KMS-11 (cell line): ENCODE data around the gene ENOX1.

Experiments used
- H2AFZ ChIP-seq: fragments of 200-600 bp; sonication (generic); 2 replicates; pipeline ENCODE4 v1.6.1; 2016; ENCODE audit warnings: antibody characterized with exemption, mixed run types, low read depth
- H3K27ac ChIP-seq: fragments of 200-600 bp; sonication (generic); 2 replicates; pipeline ENCODE4 v1.6.1; 2016; ENCODE audit warnings: mild to moderate bottlenecking, mixed run types
- H3K27me3 ChIP-seq: fragments of 200-600 bp; sonication (generic); 2 replicates; pipeline ENCODE4 v1.6.1; 2017; ENCODE audit warnings: mild to moderate bottlenecking, low read depth, mixed run types, moderate library complexity; ENCODE audit not compliant: insufficient read depth
- H3K36me3 ChIP-seq: fragments of 200-600 bp; sonication (generic); 2 replicates; pipeline ENCODE4 v1.6.1; 2017; ENCODE audit warnings: mild to moderate bottlenecking, mixed run types; ENCODE audit not compliant: insufficient read depth
- H3K4me1 ChIP-seq: fragments of 200-600 bp; sonication (generic); 2 replicates; pipeline ENCODE4 v1.6.1; 2016; ENCODE audit warnings: mild to moderate bottlenecking, low read depth, mixed run types; ENCODE audit not compliant: poor library complexity, severe bottlenecking
- H3K4me2 ChIP-seq: fragments of 200-600 bp; sonication (generic); 2 replicates; pipeline ENCODE4 v1.7.0; 2016; ENCODE audit warnings: mild to moderate bottlenecking, mixed run types
- H3K4me3 ChIP-seq: fragments of 200-600 bp; sonication (generic); IDR thresholded peaks from 2 replicates; pipeline ENCODE4 v1.6.1; 2017; ENCODE audit warnings: low read depth, low read length, mixed read lengths; ENCODE audit not compliant: insufficient read depth
- H3K79me2 ChIP-seq: fragments of 200-600 bp; sonication (generic); 2 replicates; pipeline ENCODE4 v1.6.1; 2016; ENCODE audit warnings: low read depth, mixed run types; ENCODE audit not compliant: insufficient read depth
- H3K9ac ChIP-seq: fragments of 200-600 bp; sonication (generic); 2 replicates; pipeline ENCODE4 v1.6.1; 2016; ENCODE audit warnings: mild to moderate bottlenecking, mixed run types
- H4K20me1 ChIP-seq: fragments of 200-600 bp; sonication (generic); 2 replicates; pipeline ENCODE4 v1.6.1; 2016; ENCODE audit warnings: mild to moderate bottlenecking, mixed run types; ENCODE audit not compliant: insufficient read depth
- CTCF ChIP-seq: fragments of 200-600 bp; sonication (generic); conservative IDR thresholded peaks from 2 replicates; pipeline ENCODE4 v1.6.1; 2017; ENCODE audit warnings: low read depth, mild to moderate bottlenecking, antibody characterized with exemption, low read length, moderate library complexity, mixed read lengths

ENOX1 gene

GRCh38 chr13:43411211-43411610, 375.6 kb downstream of the ENOX1 start:
- H3K4me2 ChIP-seq: no peak overlapping the region
- H3K79me2 ChIP-seq: no peaks in the 10 kb centered on the region
- TF ChIP-seq CTCF: no peak
- H3K4me3 ChIP-seq: no peak overlapping the region
- H3K4me1 ChIP-seq: no peaks in the 10 kb centered on the region
- H2AFZ ChIP-seq: no peak overlapping the region
- no peaks in the 10 kb centered on the region for H3K27me3 ChIP-seq
- no peak overlapping the region for H3K9ac ChIP-seq
- H3K27ac ChIP-seq: no peak overlapping the region
- no peaks in the 10 kb centered on the region for H4K20me1 ChIP-seq
- H3K36me3 ChIP-seq: no peaks in the 10 kb centered on the region

- Histone ChIP-seq H3K36me3 (no peaks in the 10 kb centered on the region), H2AFZ (no peak overlapping the region), H4K20me1 (no peaks in the 10 kb centered on the region), H3K4me2 (no peak overlapping the region), H3K27me3 (no peaks in the 10 kb centered on the region), H3K27ac (no peak overlapping the region), H3K4me3 (no peak overlapping the region), H3K4me1 (no peaks in the 10 kb centered on the region), H3K9ac (no peak overlapping the region), H3K79me2 (no peaks in the 10 kb centered on the region)
- no peak for TF ChIP-seq CTCF
Observed at GRCh38 chr13:43408274-43408673, 378.5 kb downstream of the ENOX1 start.

- Histone ChIP-seq H3K4me2 (no peak overlapping the region), H3K9ac (no peak overlapping the region), H3K79me2 (no peaks in the 10 kb centered on the region), H3K4me1 (no peaks in the 10 kb centered on the region), H3K27ac (no peak overlapping the region), H3K4me3 (no peak overlapping the region), H3K27me3 (no peaks in the 10 kb centered on the region), H2AFZ (no peak overlapping the region), H4K20me1 (no peaks in the 10 kb centered on the region), H3K36me3 (no peaks in the 10 kb centered on the region)
- TF ChIP-seq CTCF: no peak
Observed at GRCh38 chr13:43407023-43407581, 379.7 kb downstream of the ENOX1 start.

GRCh38 chr13:43405457-43405856, 381.3 kb downstream of the ENOX1 start:
- no peaks in the 10 kb centered on the region for H3K79me2 ChIP-seq
- no peak overlapping the region for H3K9ac ChIP-seq
- no peak for TF ChIP-seq CTCF
- H4K20me1 ChIP-seq: no peaks in the 10 kb centered on the region
- no peak overlapping the region for H3K27ac ChIP-seq
- H3K27me3 ChIP-seq: no peaks in the 10 kb centered on the region
- H3K4me1 ChIP-seq: no peaks in the 10 kb centered on the region
- H3K4me2 ChIP-seq: no peak overlapping the region
- H2AFZ ChIP-seq: no peak overlapping the region
- H3K36me3 ChIP-seq: no peaks in the 10 kb centered on the region
- no peak overlapping the region for H3K4me3 ChIP-seq
